ENCODE data around the gene FOXI2. TPM values are rescaled to one million over a fixed set of nuclear protein-coding genes. Genes with fewer than 3 reads are reported as not detected.

FOXI2 gene
- total RNA-seq, 1 donor from 2014 or later = 0.23 TPM

DNA sequence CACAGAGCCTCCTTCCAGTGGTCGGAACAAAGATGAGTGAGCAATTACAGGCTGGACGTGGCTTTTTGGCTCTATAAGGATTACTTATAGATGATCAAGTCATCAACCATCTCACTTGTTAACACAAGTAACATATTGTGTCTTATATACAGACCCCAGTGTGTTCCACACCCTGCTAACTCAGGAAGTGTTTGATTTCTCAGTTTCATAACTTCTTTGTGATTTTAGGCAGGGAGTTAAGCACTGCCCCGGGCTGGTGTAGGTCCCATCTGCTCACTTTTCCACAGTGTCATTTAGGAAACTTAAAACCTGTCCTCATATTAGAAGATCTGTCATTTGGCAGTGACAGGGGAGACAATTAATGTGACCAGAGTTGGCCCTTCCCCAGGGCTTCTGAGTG is 6.2 kb downstream of the FOXI2 start:
- no peak for DNase-seq (ENCODE audit: low spot score)

DNA sequence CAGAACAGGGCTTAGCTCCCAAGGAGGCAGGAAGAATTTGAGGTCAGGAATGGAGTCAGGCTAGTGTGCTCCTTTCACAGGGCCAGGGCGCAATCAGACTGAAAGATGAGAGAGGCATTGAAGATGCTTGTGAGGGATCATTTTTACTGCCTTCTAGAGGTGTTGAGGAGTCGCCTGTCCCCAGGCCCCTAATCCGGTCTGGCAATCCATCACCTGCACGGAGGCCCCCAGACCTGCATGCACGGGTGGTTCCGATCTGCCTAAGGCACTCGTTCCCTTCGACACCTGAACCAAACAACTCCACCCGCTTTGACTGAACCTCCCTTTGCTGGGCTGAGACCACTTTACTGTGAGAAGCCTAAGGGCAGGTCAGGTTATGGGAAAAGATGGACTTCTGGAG is 8.0 kb downstream of the FOXI2 start:
- DNase-seq (ENCODE audit: low spot score) = no peak

DNA sequence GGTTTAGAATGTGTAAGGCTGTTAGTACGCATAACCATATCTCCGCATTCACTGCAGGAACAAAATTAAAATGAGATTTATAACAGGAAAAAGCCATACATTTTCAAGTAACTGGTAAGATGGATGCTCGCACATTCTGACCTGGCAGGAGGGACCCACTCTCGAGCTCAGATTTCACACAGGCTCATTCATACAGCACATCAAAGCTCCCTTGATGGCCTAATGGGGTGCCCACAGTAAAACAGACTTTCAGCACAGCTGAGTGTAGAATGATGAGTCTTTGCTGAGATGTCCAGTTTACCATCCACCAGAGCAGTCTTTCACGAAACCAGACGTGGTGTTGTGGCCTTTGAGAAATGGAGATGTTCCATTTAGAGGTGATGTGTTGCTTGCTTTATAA is 8.9 kb downstream of the FOXI2 start:
- no peak for DNase-seq (ENCODE audit: low spot score)

DNA sequence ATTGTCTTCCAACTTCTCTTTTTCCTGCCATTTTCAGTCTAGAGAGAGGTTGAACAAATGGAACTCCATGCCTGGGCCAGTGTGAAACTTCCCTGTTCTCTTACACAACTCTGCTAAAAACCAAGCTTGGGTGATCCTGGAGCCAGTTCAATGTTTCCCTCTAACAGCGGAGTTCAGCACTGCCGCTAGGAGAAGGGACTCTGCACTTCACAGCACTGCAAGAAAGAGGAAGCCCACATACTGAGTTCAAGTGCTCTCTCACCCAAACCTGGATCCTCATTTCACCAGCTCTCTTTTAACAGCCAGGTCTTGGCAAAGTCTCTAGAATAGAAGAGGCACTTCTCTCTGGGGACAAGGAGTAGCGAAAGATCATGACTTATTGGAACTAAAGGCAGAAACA is 18.8 kb downstream of the FOXI2 start:
- no peak for DNase-seq (ENCODE audit: low spot score)

DNA sequence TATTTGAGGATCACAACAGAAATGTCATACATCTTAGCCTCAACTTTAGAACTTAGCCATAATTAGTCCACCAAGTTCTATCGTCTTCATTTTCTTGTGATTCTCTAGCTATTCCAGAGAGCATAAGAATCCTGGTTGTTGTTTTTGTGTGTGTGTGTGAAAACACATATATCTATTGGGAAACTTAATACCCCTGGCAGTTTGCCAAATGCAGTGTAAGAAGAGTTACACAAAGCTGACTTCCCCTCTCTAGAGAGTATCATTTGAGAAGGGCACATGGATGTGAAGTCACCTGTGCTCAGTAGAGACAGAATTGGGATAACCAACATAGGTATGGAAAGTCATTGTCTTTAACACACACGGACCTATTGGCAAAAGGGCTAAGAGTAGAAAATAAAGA is 19.3 kb downstream of the FOXI2 start:
- no peak for DNase-seq (ENCODE audit: low spot score)

DNA sequence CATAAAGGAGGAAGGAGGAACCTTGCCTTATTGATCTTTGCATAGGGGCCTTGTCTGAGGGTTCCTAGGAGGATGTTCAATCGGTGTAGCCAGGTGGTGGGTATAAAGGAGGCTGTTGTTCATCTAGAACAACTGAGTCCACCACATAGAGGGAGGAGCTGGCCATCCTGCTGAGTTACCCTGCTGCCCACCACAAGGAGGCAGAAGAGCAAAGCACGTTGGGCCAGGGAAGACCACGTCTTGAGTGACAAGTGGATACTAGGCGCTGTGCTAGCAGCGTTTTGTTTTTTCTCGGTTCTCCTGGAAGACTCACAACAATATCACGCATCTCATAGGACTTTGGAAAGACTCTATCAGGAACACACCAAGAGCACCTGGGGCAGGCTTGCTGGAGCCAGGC is 20.0 kb downstream of the FOXI2 start:
- DNase-seq (ENCODE audit: low spot score) = no peak

DNA sequence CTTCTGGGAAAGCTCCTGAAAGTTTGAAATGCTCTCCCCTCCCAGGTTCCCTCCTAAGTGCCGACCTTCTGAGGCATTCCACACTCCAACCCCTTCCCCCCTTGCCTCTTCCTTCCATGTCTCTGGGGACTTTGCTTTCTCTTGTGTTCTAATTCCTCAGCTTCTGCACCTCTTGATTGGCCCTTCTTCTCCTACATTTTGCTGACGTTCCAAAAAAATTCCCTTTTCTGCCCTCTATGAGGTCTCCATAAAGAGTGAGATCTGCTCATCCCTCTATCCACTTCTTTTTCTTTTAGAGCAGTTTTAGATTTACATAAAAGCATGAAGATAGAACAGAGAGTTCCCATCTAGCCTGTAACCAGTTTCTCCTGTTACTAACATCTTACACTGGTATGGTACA is 22.3 kb downstream of the FOXI2 start:
- no peak for DNase-seq (ENCODE audit: low spot score)

DNA sequence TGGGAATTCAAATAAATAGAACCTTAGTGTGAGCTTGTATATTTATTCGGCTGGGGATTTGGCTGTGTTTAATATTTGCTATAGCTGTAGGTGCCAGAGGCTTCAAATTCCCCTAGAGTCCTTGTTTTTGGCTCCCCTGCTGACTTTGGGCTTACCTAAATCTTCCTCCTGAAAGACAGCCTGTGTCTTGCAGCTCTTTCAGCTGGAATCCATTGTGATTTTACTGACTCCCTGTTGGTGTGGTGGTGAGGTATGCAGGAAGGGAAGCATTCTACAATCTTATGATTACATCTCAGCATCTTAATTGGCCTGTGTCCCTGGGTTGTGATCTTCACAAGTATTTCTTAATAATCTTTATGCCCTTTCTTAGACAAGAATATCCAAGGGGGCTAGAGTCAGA is 25.9 kb downstream of the FOXI2 start:
- no peak for DNase-seq (ENCODE audit: low spot score)

DNA sequence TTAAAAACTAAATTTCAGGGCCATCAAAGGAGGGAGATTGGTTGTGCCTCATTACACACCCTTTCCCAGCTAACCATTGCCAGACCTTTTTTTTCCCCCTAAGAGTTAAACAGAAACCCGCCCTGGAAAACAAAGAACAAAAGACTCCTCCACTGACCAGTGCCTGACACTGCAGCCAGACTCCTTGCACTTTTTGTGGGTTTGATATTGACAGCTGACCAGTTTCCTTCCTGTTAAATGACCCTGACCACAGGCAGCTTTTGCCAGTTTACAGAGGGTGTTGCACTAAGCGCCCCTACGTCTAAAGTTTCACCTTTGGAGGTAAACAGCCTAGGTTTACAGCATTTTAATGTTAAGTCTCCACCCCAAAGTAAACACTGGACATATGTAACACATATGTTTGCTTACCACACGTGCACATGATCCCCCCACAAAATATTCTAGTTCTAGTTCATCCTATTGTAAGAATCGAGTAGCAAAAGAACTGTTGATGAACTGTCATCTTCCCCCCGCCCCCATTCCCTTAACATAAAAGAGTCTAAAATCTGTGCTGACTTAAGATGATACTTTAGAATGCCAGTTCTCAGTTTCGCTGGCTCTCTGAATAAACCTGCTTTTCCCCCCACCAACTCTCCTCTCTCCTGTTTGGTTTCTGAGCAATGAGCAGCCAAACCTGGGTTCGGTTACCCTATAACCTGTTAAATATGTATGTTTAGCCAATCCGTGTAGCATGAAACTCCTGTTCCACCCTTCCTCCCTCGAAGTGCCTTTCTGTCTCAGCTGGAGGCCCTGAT is 38.0 kb downstream of the FOXI2 start:
- no peak for DNase-seq (ENCODE audit: low spot score)

DNA sequence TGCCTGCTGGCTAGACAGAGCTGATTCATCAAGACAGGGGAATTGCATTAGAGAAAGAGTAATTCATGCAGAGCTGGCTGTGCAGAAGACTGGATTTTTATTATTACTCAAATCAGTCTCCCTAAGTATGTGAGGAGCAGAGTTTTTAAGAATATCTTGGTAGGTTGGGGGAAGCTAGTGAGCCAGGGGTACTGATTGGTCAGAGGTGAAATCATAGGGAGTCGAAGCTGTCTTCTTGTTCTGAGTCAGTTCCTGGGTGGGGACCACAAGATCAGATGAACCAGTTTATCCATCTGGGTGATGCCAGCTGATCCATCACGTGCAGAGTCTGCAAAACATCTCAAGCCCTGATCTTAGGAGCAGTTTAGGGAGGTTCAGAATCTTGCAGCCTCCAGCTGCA is 39.8 kb downstream of the FOXI2 start:
- no peak for DNase-seq (ENCODE audit: low spot score)

DNA sequence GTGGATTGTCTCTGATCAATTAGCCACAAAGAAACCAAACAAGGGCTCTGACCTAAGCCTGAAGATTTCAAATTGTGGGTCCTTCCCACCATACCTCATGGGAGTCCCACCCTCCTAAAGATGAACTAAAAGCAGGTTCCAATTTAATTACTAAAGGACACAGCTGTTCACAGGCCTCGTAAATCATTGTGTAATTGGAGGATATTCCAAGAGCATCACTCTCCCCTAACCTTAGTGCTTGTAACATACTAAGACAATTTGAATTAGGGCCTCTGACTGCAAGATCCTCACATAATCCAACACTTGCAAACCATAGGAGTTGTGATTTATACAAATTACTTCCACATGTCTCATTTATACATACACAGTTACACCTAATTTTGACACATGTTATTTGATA is 44.4 kb downstream of the FOXI2 start:
- DNase-seq (ENCODE audit: low spot score) = no peak

DNA sequence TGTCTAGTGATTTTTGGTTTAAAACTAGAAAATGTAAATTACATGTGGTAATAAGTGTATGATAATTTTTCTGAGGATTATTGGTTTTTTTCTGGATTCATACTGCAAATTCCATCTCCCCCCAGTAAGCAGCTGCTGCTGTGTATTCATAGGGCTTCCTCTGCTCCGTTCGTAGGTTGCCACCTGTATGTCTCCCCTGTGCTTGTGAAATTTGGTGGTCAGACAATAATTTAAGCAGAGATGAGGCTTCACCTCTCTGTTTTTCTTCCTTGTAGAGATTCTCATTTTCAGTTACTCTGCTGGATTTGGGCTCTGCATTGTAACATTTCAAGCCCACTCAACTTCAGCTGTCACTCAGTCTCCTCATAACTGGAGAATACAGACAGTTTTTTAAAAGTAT is 50.9 kb downstream of the FOXI2 start:
- no peak for DNase-seq (ENCODE audit: low spot score)

DNA sequence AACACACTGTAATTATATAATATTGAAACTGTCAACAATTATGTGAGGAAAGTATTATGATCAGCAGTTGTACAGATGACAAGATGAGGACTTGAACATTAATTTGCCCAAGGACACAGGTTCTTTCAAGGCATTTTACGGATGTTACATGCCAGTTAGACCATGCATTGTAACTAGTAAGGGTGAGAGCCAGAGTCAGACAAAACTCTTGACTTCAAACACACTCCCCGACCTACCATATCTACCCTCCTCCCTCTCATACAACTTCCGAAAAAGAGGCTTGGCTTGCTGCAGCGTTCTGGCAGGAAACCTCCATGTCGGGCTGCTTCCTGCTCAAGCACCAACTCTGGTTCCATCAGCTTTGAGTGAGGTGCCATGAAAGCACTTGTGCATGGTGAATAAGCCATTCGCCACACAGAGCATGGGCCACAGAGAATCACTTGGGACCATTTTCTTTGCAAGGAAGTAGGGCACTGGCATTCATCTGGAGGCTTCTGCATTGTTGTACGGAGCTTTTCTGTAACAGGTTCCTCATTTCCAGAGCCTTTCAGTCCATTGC is 53.2 kb downstream of the FOXI2 start:
- DNase-seq (ENCODE audit: low spot score) = no peak

Other genes starting within 250 kb of the FOXI2 start
- not detected for gene NPS, start 187.9 kb upstream of the FOXI2 start, total RNA-seq
- 40.8 TPM for gene CLRN3, start 155.8 kb downstream of the FOXI2 start, total RNA-seq
- 25.1 TPM for gene PTPRE, start 169.9 kb downstream of the FOXI2 start, total RNA-seq